ENCODE measurements around the gene SARNP. TPM values are rescaled to one million over a fixed set of nuclear protein-coding genes. Genes with fewer than 3 reads are reported as not detected.
"Not testable (repeated sequence)": the region's sequence is repeated elsewhere in the genome, so short reads cannot be mapped to it uniquely, and the experiment has no call there.

SARNP gene
- total RNA-seq, 1 experiment from 2014 or later = 170 TPM

DNA sequence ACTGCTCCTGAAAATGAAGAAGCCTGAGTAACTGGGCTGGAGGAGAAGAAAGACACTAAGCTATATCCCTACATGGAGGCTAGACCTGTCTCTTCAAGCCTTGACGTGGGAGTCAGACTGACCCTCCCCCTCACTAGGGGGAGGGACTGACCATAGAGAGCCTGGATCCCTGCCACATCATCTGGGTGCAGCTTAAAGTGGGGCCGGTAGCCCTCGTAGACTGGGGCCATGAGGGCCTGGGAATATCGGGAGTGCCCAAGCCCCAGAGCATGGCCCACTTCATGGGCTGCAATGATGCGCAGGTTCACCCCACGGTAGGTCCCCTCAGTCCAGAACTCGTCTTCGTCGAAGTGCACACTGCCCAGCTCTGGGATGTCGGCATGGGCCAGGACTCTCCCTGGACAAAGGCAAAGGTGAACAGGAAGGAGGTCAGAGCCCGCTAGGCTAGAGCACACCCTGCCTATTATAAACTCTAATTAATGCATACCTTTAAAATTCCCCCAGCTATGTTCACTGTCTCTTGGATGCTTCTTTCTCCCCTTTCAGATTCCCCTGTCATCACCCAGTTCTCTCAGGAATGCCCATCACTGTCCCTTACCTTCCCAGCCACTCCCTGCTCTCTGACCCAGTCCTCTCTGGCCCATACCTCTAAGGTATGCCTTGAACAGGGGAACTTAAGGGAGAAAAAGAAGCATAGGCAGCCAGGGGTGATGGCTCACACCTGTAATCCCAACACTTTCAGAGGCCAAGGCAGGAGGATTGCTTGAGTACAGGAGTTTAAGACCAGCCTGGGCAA, 22.0 kb upstream of the SARNP start:
- no peak for DNase-seq (ENCODE audit: low spot score)

DNA sequence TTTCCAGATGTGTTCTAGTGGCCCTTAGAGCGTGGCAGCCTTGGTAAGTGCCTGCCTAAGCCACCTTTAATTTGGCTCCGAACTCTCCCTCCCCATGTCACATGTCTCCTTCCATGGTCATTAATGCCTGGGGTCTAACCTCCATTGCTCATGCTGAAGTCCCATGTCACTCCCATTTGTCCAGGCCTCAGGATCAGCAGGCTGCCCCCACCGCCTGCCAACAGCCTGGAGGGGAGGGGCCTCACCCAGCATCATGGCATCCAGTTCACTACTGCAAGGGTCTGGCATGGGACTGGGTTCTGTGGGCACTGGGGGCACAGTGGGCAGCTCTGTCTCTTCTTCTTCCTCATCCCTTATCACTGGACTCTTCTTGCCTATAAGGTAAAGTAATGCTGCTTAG, 20.8 kb upstream of the SARNP start:
- DNase-seq (ENCODE audit: low spot score) = no peak

GRCh38 chr12:55834400-55834799, 16.9 kb upstream of the SARNP start:
- not testable (repeated sequence) for DNase-seq (ENCODE audit: low spot score)

DNA sequence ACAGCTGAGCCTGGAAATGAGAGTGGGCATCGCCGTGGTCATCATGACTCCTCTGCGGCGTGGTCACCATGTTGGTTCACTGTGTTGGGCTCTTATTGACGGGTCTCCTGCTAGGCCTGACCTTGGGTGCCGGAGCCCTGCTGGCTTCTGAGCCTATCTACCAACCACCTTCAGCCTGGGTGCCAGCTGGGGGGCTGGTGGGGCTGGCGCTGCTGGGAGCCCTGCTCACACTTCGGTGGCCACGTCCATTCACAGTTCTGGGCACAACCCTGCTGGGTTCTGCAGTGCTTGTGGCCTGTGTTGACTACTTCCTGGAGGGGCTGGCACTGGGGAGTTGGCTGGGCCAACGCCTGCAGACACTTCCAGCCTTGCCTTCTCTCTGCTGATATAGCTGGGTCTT, 15.5 kb upstream of the SARNP start:
- DNase-seq (ENCODE audit: low spot score) = no peak

GRCh38 chr12:55831447-55831815, 13.9 kb upstream of the SARNP start:
- no peak for DNase-seq (ENCODE audit: low spot score)

DNA sequence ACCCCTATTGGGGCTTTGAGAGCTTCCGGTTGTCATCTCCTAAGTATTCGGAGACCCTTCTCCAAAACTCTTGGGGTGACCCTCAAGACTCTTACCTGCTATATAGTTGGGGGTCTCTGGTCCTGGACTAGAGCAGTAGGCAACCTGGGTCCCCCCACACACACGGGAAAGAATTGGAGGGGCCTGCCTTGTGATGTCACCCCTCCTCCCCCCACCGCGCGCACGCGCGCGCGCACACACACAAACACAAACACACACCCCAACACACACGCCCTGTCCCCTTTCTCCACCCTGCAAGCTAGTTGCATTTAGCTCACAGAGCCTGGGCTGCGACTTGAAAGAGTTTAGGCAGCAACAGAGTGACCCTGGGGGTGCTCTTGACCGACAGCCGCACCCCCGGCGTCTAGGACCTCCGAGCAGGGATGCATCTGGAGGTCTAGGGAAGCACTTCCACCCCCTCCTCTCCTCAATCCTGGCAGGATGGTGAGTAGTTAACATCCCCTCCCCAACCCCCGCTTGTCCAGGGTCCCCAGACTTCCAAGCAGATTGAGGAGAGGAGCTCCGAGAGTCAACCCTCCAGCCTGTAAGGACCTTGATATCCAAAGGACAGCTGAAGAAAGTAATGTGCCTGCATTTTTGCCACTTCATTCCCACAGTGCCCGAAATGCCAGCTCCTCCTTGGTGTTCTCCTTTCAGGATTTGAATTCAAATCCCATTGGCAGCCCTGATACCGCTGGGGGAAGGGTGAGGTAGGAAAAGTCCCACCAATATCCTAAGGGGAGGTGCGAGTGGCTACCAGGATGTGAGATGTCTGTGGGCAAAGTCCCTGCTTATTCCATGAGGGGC, 13.3 kb upstream of the SARNP start:
- DNase-seq (ENCODE audit: low spot score) = no peak

- no peak for DNase-seq (ENCODE audit: low spot score)
Observed at GRCh38 chr12:55829967-55830600, 12.6 kb upstream of the SARNP start.

GRCh38 chr12:55828357-55828756, 10.8 kb upstream of the SARNP start:
- DNase-seq (ENCODE audit: low spot score) = no peak

DNA sequence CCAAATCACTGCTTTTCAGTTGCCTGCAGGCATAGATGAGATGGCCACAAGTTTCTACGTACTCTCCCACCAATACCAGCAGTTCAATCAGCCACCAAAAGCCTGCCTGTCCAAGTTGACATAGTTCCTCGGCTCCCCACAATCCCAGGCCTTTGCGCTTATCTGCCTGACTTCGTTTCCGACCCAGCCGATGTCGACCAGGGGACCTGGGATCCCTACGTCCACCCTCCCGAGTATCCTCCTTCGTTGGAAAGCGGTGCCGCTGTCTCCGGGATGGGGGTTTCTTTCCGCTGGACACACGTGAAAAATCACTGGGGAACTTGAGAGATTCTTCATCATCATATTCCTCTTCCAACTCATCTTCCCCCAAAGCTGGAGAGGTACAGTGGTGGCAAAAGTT, 10.3 kb upstream of the SARNP start:
- no peak for DNase-seq (ENCODE audit: low spot score)

- DNase-seq (ENCODE audit: low spot score) = no peak
Observed at GRCh38 chr12:55824726-55825125, 7.2 kb upstream of the SARNP start.

GRCh38 chr12:55823419-55823818, 5.9 kb upstream of the SARNP start:
- no peak for DNase-seq (ENCODE audit: low spot score)

DNA sequence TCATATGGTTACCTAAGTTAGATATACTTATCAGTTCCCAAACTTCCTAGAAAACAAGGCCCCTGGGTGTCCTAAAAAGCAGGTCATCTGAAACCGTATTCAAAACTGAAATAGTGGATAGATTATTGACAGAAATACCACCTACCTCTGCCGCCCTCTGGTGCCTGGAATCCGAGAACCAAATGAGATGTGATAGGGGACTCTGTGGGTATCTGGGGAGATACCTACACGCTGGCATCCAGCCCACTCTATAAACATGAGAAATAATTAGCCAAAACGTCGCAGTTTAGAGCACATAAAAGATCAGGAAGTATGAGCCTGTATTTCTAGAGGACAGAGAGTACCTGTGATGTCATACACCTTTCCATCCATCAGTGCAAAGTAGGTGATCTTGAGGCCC, 4.7 kb upstream of the SARNP start:
- no peak for DNase-seq (ENCODE audit: low spot score)

DNA sequence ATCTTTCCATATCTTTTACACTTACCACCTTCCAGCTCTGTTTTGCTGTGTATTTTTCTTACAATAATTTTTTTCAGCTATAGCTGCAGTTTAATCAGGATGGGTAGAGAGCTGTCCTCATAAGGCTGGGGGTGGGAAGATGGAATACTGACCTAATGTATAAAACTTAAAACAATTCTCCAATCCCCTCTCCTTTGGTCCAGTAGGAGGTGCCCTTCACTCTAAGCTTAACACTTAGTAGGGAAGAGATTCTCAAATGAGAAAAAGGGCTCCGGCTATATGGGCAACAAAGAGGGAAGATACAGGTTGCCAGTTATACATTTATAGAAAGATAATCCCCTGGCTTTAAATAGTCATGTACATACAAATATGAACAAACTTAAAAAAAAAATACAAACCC, 3.2 kb upstream of the SARNP start:
- no peak for DNase-seq (ENCODE audit: low spot score)

DNA sequence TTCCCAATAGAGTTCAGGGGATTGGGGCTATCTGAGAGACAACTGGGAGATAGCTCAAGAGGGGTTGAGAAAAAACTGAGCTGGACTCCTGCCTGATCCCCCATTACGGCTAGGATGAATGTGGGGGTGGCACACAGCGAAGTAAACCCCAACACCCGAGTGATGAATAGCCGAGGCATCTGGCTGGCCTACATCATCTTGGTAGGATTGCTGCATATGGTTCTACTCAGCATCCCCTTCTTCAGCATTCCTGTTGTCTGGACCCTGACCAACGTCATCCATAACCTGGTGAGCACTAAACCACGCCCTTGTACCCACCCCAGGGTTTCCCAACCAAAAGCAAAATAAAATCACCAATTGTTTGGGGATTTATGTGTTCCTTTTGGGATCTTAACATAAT, 1.4 kb upstream of the SARNP start:
- DNase-seq (ENCODE audit: low spot score) = no peak

- no peak for DNase-seq (ENCODE audit: low spot score)
Observed at GRCh38 chr12:55818140-55818728, 710 bp upstream of the SARNP start.

DNA sequence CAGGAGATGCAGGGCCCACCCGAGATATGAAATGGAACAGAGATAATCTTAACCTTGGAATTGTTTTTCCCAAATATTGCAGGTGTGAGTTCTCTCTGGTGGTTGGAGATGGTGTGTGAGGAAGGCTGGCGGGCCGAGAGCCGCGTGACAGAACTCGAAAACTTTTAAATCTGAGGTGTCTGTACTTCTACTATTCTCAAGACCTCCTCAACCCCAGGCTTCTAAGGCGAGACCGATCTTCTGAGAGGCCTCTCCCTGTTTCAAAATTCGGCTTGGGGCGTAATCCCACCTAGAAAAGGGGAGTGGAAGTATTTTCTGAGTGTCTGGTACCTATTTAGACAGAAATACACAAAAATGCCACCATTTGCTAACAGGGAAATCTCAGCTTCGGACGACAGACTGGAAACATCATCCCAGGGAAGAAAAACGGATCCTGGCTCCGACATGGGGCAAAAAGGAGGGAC, 611 bp downstream of the SARNP start:
- no peak for DNase-seq (ENCODE audit: low spot score)

DNA sequence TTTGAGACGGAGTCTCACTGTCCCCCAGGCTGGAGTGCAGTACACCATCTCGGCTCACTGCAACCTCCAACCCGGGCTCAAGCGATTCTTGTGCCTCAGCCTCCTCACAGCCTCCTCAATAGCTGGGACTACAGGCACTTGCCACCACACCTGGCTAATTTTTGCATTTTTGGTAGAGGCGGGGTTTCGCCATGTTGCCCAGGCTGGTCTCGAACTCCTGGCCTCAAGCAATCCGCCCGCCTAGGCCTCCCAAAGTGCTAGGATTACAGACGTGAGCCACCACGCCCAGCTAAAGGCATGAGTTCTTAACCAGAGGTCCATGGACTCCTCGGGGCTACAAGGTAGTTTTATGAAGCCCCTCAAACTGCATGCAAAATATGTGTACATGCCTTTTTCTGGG, 2.1 kb downstream of the SARNP start:
- DNase-seq (ENCODE audit: low spot score) = no peak

GRCh38 chr12:55814257-55814656, 3.3 kb downstream of the SARNP start:
- no peak for DNase-seq (ENCODE audit: low spot score)

GRCh38 chr12:55812088-55812487, 5.4 kb downstream of the SARNP start:
- no peak for DNase-seq (ENCODE audit: low spot score)

DNA sequence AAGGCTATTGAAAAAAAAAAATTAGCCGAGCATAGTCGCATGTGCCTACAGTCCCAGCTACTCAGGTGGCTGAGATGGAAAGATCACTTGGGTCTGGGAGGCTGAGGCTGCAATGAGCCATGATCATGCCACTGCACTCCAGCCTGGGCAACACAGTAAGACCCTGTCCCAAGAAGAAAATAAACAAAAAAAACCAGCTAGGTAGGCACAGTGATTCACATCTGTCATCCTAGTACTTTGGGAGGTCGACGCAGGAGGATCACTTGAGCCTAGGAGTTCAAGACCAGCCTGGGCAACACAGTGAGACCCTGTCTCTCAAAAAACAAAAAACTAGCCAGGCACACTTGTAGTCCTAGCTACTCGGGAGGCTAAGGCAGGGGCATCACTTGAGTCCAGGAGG, 8.2 kb downstream of the SARNP start:
- DNase-seq (ENCODE audit: low spot score) = no peak

- no peak for DNase-seq (ENCODE audit: low spot score)
Observed at GRCh38 chr12:55806982-55807381, 10.5 kb downstream of the SARNP start.

DNA sequence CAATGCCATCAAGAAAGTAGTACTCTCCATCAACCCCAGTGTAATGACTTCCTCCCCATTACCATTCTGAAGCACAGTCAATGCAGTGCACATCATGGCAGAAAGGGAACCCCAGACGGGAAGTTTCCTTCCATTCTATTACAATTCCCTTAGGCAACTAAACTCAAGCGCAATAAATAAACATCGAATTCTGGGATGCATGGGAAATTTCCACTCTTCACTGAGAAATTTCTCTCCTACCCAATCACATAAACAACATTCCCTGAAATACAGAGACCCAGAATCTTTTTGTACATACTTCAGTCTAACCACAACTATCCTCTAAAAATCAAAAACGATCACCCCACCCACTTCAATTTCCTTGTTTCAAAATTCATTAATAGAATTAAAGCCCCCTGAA, 20.0 kb downstream of the SARNP start:
- no peak for DNase-seq (ENCODE audit: low spot score)

All from H4 (cell line).